ENCODE data around the gene CFAP53.

DNA sequence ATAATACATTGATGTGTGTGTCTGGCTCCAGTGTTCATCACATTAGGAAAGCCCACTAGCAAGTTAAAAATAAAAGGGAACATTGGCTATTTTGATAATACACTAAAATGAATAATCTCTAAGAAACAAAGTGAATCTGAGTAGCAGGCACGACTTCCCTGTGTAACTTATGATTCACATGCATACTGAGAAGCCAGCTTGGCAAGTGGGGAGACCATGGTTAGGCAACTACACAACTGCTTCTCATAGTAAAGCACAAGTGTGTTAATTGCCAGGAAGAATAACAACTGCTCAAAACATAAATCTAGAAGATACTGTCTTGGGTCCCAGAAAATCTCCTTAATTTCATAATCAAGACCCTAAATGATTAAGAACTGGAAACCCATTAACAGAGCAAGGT, 75.4 kb downstream of the CFAP53 start:
- TF ChIP-seq POLR2A (IDR thresholded peaks at IDR 0.05; ENCODE audit: low read length) (no peak), GATA1 (IDR thresholded peaks at IDR 0.05; ENCODE audit: low read depth, low read length) (no peak)
